Upper lobe of left lung (tissue), 6 donors: ENCODE data around the gene FOXP4. TPM values are rescaled to one million over a fixed set of nuclear protein-coding genes. Genes with fewer than 3 reads are reported as not detected.
A peak's percentile ranks its signal among the peaks of the same experiment; 100 is the strongest.

Source experiments
- ATAC-seq, 2 donors: fragments of 200-7000 bp; cut with Tn5 transposase; one replicate each; pipeline ENCODE4 v1.9.1; 2022; ENCODE audit warnings: mild to moderate bottlenecking in 2 of 2, moderate library complexity in 2 of 2; ENCODE audit not compliant: low FRiP score in 2 of 2
- DNase-seq, 2 donors: peaks; one replicate each; pipeline ENCODE4 v3.0.0-alpha.2; 2019 to 2020
- H3K27ac ChIP-seq, 4 donors: fragments of 200-600 bp; sonication (generic); one replicate each; pipeline ENCODE4 v1.5.1; 2016 to 2019
- H3K27me3 ChIP-seq, 4 donors: fragments of 200-600 bp; sonication (generic); one replicate each; pipeline ENCODE4 v1.5.1; 2017 to 2019
- H3K36me3 ChIP-seq, 4 donors: fragments of 200-600 bp; sonication (generic); one replicate each; pipeline ENCODE4 v1.5.1; 2016 to 2019
- H3K4me1 ChIP-seq, 4 donors: fragments of 200-600 bp; sonication (generic); one replicate each; pipeline ENCODE4 v1.5.1; 2018 to 2019
- H3K4me3 ChIP-seq, 4 donors: fragments of 200-600 bp; sonication (generic); one replicate each; pipeline ENCODE4 v1.5.1; 2017 to 2019; ENCODE audit warnings: mild to moderate bottlenecking in 2 of 4, moderate library complexity in 1 of 4
- H3K9me3 ChIP-seq, 4 donors: fragments of 200-600 bp; sonication (generic); one replicate each; pipeline ENCODE4 v1.5.1; 2018 to 2019
- CTCF ChIP-seq, 6 experiments: fragments of 450-650 bp in 4 of 6; fragments of 200-600 bp in 2 of 6; sonication (generic) in 2 of 6; IDR thresholded peaks; one replicate each; pipeline ENCODE4 v1.5.1; 2016 to 2019; ENCODE audit warnings: antibody characterized with exemption in 6 of 6
- EP300 ChIP-seq, 4 donors: sonication (generic); formaldehyde crosslinking; IDR thresholded peaks; one replicate each; pipeline ENCODE4 v1.5.1; 2017; ENCODE audit warnings: antibody characterized with exemption in 4 of 4, control low read depth in 2 of 4
- POLR2A ChIP-seq, 4 donors: fragments of 450-650 bp; IDR thresholded peaks; one replicate each; pipeline ENCODE4 v1.5.1; 2016 to 2017; ENCODE audit warnings: antibody characterized with exemption in 4 of 4, mild to moderate bottlenecking in 2 of 4
- POLR2AphosphoS5 ChIP-seq, 2 donors: sonication (generic); formaldehyde crosslinking; IDR thresholded peaks; one replicate each; pipeline ENCODE4 v1.5.1; 2017; ENCODE audit warnings: antibody characterized with exemption in 2 of 2
- WGBS, 2 donors: methylation state at CpG; one replicate each; pipeline ENCODE4 v1.1.5; 2017 to 2018; 5-methylcytosine and 5-hydroxymethylcytosine counted together
- total RNA-seq, 6 donors: library from RNA; depleted of rRNA in 4 of 6; stranded (reverse); fragments of >200 nt in 4 of 6; gene quantifications; one replicate each; pipeline versions ENCODE4 v1.1.0 to v1.2.1, GENCODE V29; 2016 to 2021
- donor health status: DM: no; HTN: no; CAD: no; lungs with moderate emphysema.
- donor health status: DM: no; HTN: yes; CAD: no; lungs with severe emphysema.

The FOXP4 gene
- total RNA-seq, 6 donors from 2014 or later = 21.0 to 52.2 (median 27.7) TPM

GRCh38 chr6:41630946-41631345 is 84.8 kb downstream of the FOXP4 start:
- ATAC-seq (no peak), DNase-seq (no peak)
- Histone ChIP-seq H3K27ac (no peak overlapping the region), H3K27me3 (no peaks in the 10 kb centered on the region), H3K9me3 (no peaks in the 10 kb centered on the region), H3K4me3 (no peak overlapping the region), H3K36me3 (no peaks in the 10 kb centered on the region), H3K4me1 (peaks cover 0 to 7% (median 3%) of the 10 kb centered on the region in 4 donors)
- TF ChIP-seq POLR2A (IDR thresholded peaks at IDR 0.05) = no peak
- no peak for TF ChIP-seq EP300 (IDR thresholded peaks at IDR 0.05)
- TF ChIP-seq POLR2AphosphoS5 (IDR thresholded peaks at IDR 0.05) = no peak
- TF ChIP-seq CTCF (IDR thresholded peaks at IDR 0.05) = no peak
- WGBS, 2 donors = 88 to 91% methylated on average over 3 to 8 of the region's 8 CpGs

GRCh38 chr6:41633056-41633634 is 87.0 kb downstream of the FOXP4 start:
- Histone ChIP-seq H3K36me3 (no peaks in the 10 kb centered on the region), H3K9me3 (no peaks in the 10 kb centered on the region), H3K27me3 (peaks cover 0 to 14% (median 10%) of the 10 kb centered on the region in 4 donors), H3K4me3 (no peak overlapping the region), H3K27ac (no peak overlapping the region), H3K4me1 (peaks cover 16 to 24% (median 18%) of the 10 kb centered on the region in 4 donors)
- 64 to 71% methylated on average over 2 of the region's 2 CpGs for WGBS, 2 donors
- no peak for ATAC-seq
- TF ChIP-seq POLR2AphosphoS5 (IDR thresholded peaks at IDR 0.05) (no peak), EP300 (IDR thresholded peaks at IDR 0.05) (no peak), POLR2A (IDR thresholded peaks at IDR 0.05) (no peak), CTCF (IDR thresholded peaks at IDR 0.05) (no peak)
- no peak for DNase-seq

GRCh38 chr6:41634657-41635056 is 88.5 kb downstream of the FOXP4 start:
- H3K27ac ChIP-seq = no peak overlapping the region
- H3K4me1 ChIP-seq = peaks cover 22 to 32% (median 30%) of the 10 kb centered on the region in 4 donors
- H3K9me3 ChIP-seq = no peaks in the 10 kb centered on the region
- H3K36me3 ChIP-seq = no peaks in the 10 kb centered on the region
- TF ChIP-seq CTCF (IDR thresholded peaks at IDR 0.05) (no peak), POLR2A (IDR thresholded peaks at IDR 0.05) (no peak), POLR2AphosphoS5 (IDR thresholded peaks at IDR 0.05) (no peak), EP300 (IDR thresholded peaks at IDR 0.05) (no peak)
- peaks cover 0 to 23% (median 14%) of the 10 kb centered on the region in 4 donors for H3K27me3 ChIP-seq
- ATAC-seq (no peak), DNase-seq (no peak)
- H3K4me3 ChIP-seq = no peak overlapping the region
- 31 to 38% methylated on average over 3 to 4 of the region's 4 CpGs for WGBS, 2 donors

GRCh38 chr6:41635365-41635764 is 89.2 kb downstream of the FOXP4 start:
- Histone ChIP-seq H3K9me3 (no peaks in the 10 kb centered on the region), H3K27me3 (peaks cover 0 to 23% (median 14%) of the 10 kb centered on the region in 4 donors), H3K27ac (peak overlapping the region in 1 of 4 donors; percentile 28), H3K4me1 (peaks cover 22 to 34% (median 30%) of the 10 kb centered on the region in 4 donors), H3K4me3 (no peak overlapping the region), H3K36me3 (no peaks in the 10 kb centered on the region)
- TF ChIP-seq POLR2AphosphoS5 (IDR thresholded peaks at IDR 0.05) (no peak), CTCF (IDR thresholded peaks at IDR 0.05) (no peak), POLR2A (IDR thresholded peaks at IDR 0.05) (no peak), EP300 (IDR thresholded peaks at IDR 0.05) (no peak)
- ATAC-seq (no peak), DNase-seq (no peak)
- WGBS, 2 donors = 74 to 75% methylated on average over 6 of the region's 6 CpGs

- WGBS, 2 donors = 21 to 54% methylated on average over 22 to 26 of the region's 31 CpGs
- peak in 1 of 2 donors; percentile 68 for ATAC-seq
- peak overlapping the region; percentile 8 to 61 (median 41) for H3K4me3 ChIP-seq
These were observed 90.6 kb downstream of the FOXP4 start for GRCh38 chr6:41636833-41637193.

More at GRCh38 chr6:41636833-41637193, 90.6 kb downstream of the FOXP4 start:
- TF ChIP-seq CTCF (IDR thresholded peaks at IDR 0.05) (no peak), POLR2AphosphoS5 (IDR thresholded peaks at IDR 0.05) (peak in 1 of 2 donors; percentile 9)
- DNase-seq = peak; percentile 65 to 91
- H3K36me3 ChIP-seq = no peaks in the 10 kb centered on the region
- H3K27me3 ChIP-seq = peaks cover 0 to 23% (median 14%) of the 10 kb centered on the region in 4 donors
- no peaks in the 10 kb centered on the region for H3K9me3 ChIP-seq
- peak overlapping the region; percentile 60 to 80 (median 72) for H3K27ac ChIP-seq
- peaks cover 22 to 35% (median 30%) of the 10 kb centered on the region in 4 donors for H3K4me1 ChIP-seq
